H9 (cell line): Measurements from ENCODE around the gene ZMIZ2. TPM values are rescaled to one million over a fixed set of nuclear protein-coding genes. Genes with fewer than 3 reads are reported as not detected.
A peak's percentile ranks its signal among the peaks of the same experiment; 100 is the strongest.
"Not testable (repeated sequence)": the region's sequence is repeated elsewhere in the genome, so short reads cannot be mapped to it uniquely, and the experiment has no call there.

Experiments
- DNase-seq: peaks from one replicate; pipeline ENCODE4 v3.0.0-alpha.2; 2017
- H2AFZ ChIP-seq: one replicate; pipeline ENCODE4 v1.6.1; 2013; ENCODE audit warnings: mild to moderate bottlenecking, low read length, control low read depth, moderate library complexity
- H2AK5ac ChIP-seq: 2 replicates; pipeline ENCODE4 v1.6.1; 2013; ENCODE audit warnings: low read length, control low read depth, mixed read lengths; ENCODE audit not compliant: insufficient read length
- H2BK120ac ChIP-seq: one replicate; pipeline ENCODE4 v1.6.1; 2013; ENCODE audit warnings: low read depth, mild to moderate bottlenecking, low read length, control low read depth, inconsistent platforms; ENCODE audit not compliant: poor library complexity, severe bottlenecking
- H2BK12ac ChIP-seq: 2 replicates; pipeline ENCODE4 v1.6.1; 2013; ENCODE audit warnings: low read length, control low read depth, mixed read lengths, low read depth; ENCODE audit not compliant: insufficient read length
- H2BK15ac ChIP-seq: 2 replicates; pipeline ENCODE4 v1.6.1; 2013; ENCODE audit warnings: low read depth, low read length, control low read depth
- H2BK20ac ChIP-seq: one replicate; pipeline ENCODE4 v1.6.1; 2013; ENCODE audit warnings: low read depth, mild to moderate bottlenecking, low read length, control low read depth, inconsistent platforms; ENCODE audit not compliant: poor library complexity, severe bottlenecking
- H2BK5ac ChIP-seq: 2 replicates; pipeline ENCODE4 v1.6.1; 2013; ENCODE audit warnings: low read length, control low read depth, mixed read lengths; ENCODE audit not compliant: insufficient read length
- H3K14ac ChIP-seq: 2 replicates; pipeline ENCODE4 v1.6.1; 2013; ENCODE audit warnings: low read length, control low read depth; ENCODE audit not compliant: insufficient read depth
- H3K18ac ChIP-seq: 2 replicates; pipeline ENCODE4 v1.6.1; 2013; ENCODE audit warnings: low read depth, mild to moderate bottlenecking, mixed read lengths, low read length, control low read depth; ENCODE audit not compliant: insufficient read length
- H3K23ac ChIP-seq: 2 replicates; pipeline ENCODE4 v1.6.1; 2013; ENCODE audit warnings: low read length, control low read depth, mixed read lengths, low read depth; ENCODE audit not compliant: insufficient read length
- H3K23me2 ChIP-seq: 2 replicates; pipeline ENCODE4 v1.6.1; 2013; ENCODE audit warnings: low read depth, mild to moderate bottlenecking, mixed read lengths, low read length, control low read depth; ENCODE audit not compliant: insufficient read length, poor library complexity, severe bottlenecking
- H3K27ac ChIP-seq: 2 replicates; pipeline ENCODE4 v1.5.1; 2013; ENCODE audit warnings: low read length, control low read depth, mixed read lengths, low read depth; ENCODE audit not compliant: insufficient read length
- H3K27me3 ChIP-seq: 2 replicates; pipeline ENCODE4 v1.6.1; 2013; ENCODE audit warnings: low read length, control low read depth, inconsistent platforms; ENCODE audit not compliant: insufficient read depth
- H3K4ac ChIP-seq: 2 replicates; pipeline ENCODE4 v1.6.1; 2013; ENCODE audit warnings: low read depth, mild to moderate bottlenecking, control low read depth, inconsistent platforms, low read length, moderate library complexity
- H3K4me1 ChIP-seq: 2 replicates; pipeline ENCODE4 v1.6.1; 2013; ENCODE audit warnings: low read length, control low read depth, inconsistent platforms; ENCODE audit not compliant: insufficient read depth
- H3K4me2 ChIP-seq: 2 replicates; pipeline ENCODE4 v1.6.1; 2013; ENCODE audit warnings: low read length, control low read depth, mixed read lengths; ENCODE audit not compliant: insufficient read length, insufficient read depth
- H3K56ac ChIP-seq: 2 replicates; pipeline ENCODE4 v1.6.1; 2013; ENCODE audit warnings: low read depth, mild to moderate bottlenecking, mixed read lengths, low read length, control low read depth; ENCODE audit not compliant: insufficient read length
- H3K79me1 ChIP-seq: 2 replicates; pipeline ENCODE4 v1.6.1; 2013; ENCODE audit warnings: low read depth, mild to moderate bottlenecking, moderate library complexity, low read length, control low read depth, inconsistent platforms; ENCODE audit not compliant: insufficient read depth, poor library complexity, severe bottlenecking
- H3K79me2 ChIP-seq: 2 replicates; pipeline ENCODE4 v1.6.1; 2013; ENCODE audit warnings: low read length, control low read depth, inconsistent platforms; ENCODE audit not compliant: insufficient read depth
- H3K9ac ChIP-seq: 2 replicates; pipeline ENCODE4 v1.6.1; 2013; ENCODE audit warnings: low read length, control low read depth, mixed read lengths; ENCODE audit not compliant: insufficient read length; ENCODE audit errors: extremely low read depth
- H3K9me3 ChIP-seq: one replicate; pipeline ENCODE4 v1.6.1; 2013; ENCODE audit warnings: low read depth, low read length, inconsistent platforms; ENCODE audit not compliant: control insufficient read depth
- H3T11ph ChIP-seq: one replicate; pipeline ENCODE4 v1.6.1; 2013; ENCODE audit warnings: mild to moderate bottlenecking, low read length, control low read depth, inconsistent platforms
- H4K20me1 ChIP-seq: one replicate; pipeline ENCODE4 v1.6.1; 2013; ENCODE audit not compliant: control insufficient read depth, insufficient read length, insufficient read depth
- H4K5ac ChIP-seq: 2 replicates; pipeline ENCODE4 v1.6.1; 2013; ENCODE audit warnings: low read depth, mild to moderate bottlenecking, mixed read lengths, low read length, control low read depth; ENCODE audit not compliant: insufficient read length
- H4K8ac ChIP-seq: replicated peaks from 2 replicates; pipeline ENCODE4 v1.6.1; 2013; ENCODE audit warnings: low read length, control low read depth, mixed read lengths, low read depth; ENCODE audit not compliant: insufficient read length
- H4K91ac ChIP-seq: 2 replicates; pipeline ENCODE4 v1.6.1; 2013; ENCODE audit warnings: low read depth, mild to moderate bottlenecking, moderate library complexity, mixed read lengths, low read length, control low read depth; ENCODE audit not compliant: insufficient read length
- H3K27ac Mint-ChIP-seq, 3 experiments: 2 replicates in 2 of 3; 3 replicates in 1 of 3; pipeline ENCODE4 v1.8.0; 2020 to 2021; ENCODE audit warnings: mixed read lengths in 3 of 3, mild to moderate bottlenecking in 1 of 3, moderate library complexity in 1 of 3
- H3K27me3 Mint-ChIP-seq: 2 replicates; pipeline ENCODE4 v1.8.0; 2021; ENCODE audit warnings: low read depth, mild to moderate bottlenecking, moderate library complexity, mixed read lengths
- H3K36me3 Mint-ChIP-seq, 3 experiments: 2 replicates in 2 of 3; 3 replicates in 1 of 3; pipeline ENCODE4 v1.8.0; 2020 to 2021; ENCODE audit warnings: low read depth in 3 of 3, mixed read lengths in 3 of 3; ENCODE audit not compliant: insufficient read depth in 1 of 3
- H3K4me1 Mint-ChIP-seq, 2 experiments: 2 replicates each; pipeline ENCODE4 v1.8.0; 2020; ENCODE audit warnings: mixed read lengths in 2 of 2
- H3K4me3 Mint-ChIP-seq, 2 experiments: 2 replicates in 1 of 2; 3 replicates in 1 of 2; pipeline ENCODE4 v1.8.0; 2020 to 2021; ENCODE audit warnings: mild to moderate bottlenecking in 2 of 2, mixed read lengths in 2 of 2, moderate library complexity in 1 of 2
- H3K9me3 Mint-ChIP-seq, 2 experiments: 2 replicates in 1 of 2; 3 replicates in 1 of 2; pipeline ENCODE4 v1.8.0; 2020; ENCODE audit warnings: mild to moderate bottlenecking in 2 of 2, mixed read lengths in 2 of 2, moderate library complexity in 1 of 2
- CTCF ChIP-seq: fragments of 200-600 bp; sonication (generic); conservative IDR thresholded peaks from 3 replicates; pipeline ENCODE4 v1.8.0; 2021; ENCODE audit warnings: antibody characterized with exemption, mild to moderate bottlenecking
- WGBS: extraction: QIAGEN DNeasy Blood & Tissue Kit; methylation state at CpG from one replicate; pipeline ENCODE4 v1.1.7; 2013; ENCODE audit warnings: missing lambda C conversion rate, low lambda C conversion rate, mixed read lengths; ENCODE audit not compliant: insufficient read length; ENCODE audit errors: extremely low coverage; 5-methylcytosine and 5-hydroxymethylcytosine counted together
- long read RNA-seq: library from polyadenylated mRNA; unstranded; transcript quantifications from one replicate; pipeline ENCODE4 v2.0.0, GENCODE V29; 2020
- total RNA-seq: library from RNA; stranded (reverse); gene quantifications from 2 replicates; pipeline ENCODE4 v1.2.1, GENCODE V29; 2021

ZMIZ2 gene
- total RNA-seq: 71.8 and 72.9 TPM in 2 replicates
- long read RNA-seq, partial matches to known transcripts: 14 of 32 reads
- long read RNA-seq, other reads (novel, unspliced or antisense): 18 of 32 reads

GRCh38 chr7:44748045-44748947, at the start of gene ZMIZ2:
TSS of gene ZMIZ2 (plus strand) at chr7:44748847. CDS start at chr7:44756250, 7,403 bp downstream.
- Histone ChIP-seq H3K18ac (peak within 1 kb of the TSS; percentile 85), H4K5ac (no peak within 1 kb of the TSS), H2BK15ac (no peak within 1 kb of the TSS), H4K91ac (peak within 1 kb of the TSS; percentile 42), H3K4me1 (peaks cover 4% of the 10 kb centered on the region; the same call in 1 of the 2 replicates), H3K9me3 (no peaks in the 10 kb centered on the region), H3K4ac (no peak within 1 kb of the TSS), H2BK120ac (no peak within 1 kb of the TSS), H3K56ac (no peak within 1 kb of the TSS), H4K8ac (no peak within 1 kb of the TSS), H2AK5ac (no peak within 1 kb of the TSS), H2BK20ac (no peak within 1 kb of the TSS), H3K79me1 (peaks cover 6% of the 10 kb centered on the region), H3K27me3 (no peaks in the 10 kb centered on the region), H3K79me2 (peaks cover 2% of the 10 kb centered on the region; the same call in 1 of the 2 replicates), H3T11ph (no peak within 1 kb of the TSS), H3K23ac (peak within 1 kb of the TSS; percentile 57), H2BK12ac (no peak within 1 kb of the TSS), H2BK5ac (no peak within 1 kb of the TSS), H3K4me2 (peak within 1 kb of the TSS; percentile 73), H3K9ac (peak within 1 kb of the TSS; percentile 87), H3K14ac (peak within 1 kb of the TSS; percentile 93), H3K27ac (no peak within 1 kb of the TSS), H3K23me2 (peaks cover 8% of the 10 kb centered on the region), H2AFZ (peak within 1 kb of the TSS; percentile 90), H4K20me1 (no peaks in the 10 kb centered on the region)
- Mint-ChIP-seq H3K9me3 (no peaks in the 10 kb centered on the region), H3K4me3 (peak within 1 kb of the TSS; percentile 74 to 88), H3K27ac (peak within 1 kb of the TSS; percentile 43 to 81 (median 68); a peak in 4 of 7 replicates), H3K4me1 (peaks cover 22 to 23% of the 10 kb centered on the region in 2 experiments), H3K36me3 (peaks cover 12 to 19% (median 15%) of the 10 kb centered on the region in 3 experiments; a peak in 6 of 7 replicates), H3K27me3 (no peaks in the 10 kb centered on the region; the same call in 1 of the 2 replicates)
- DNase-seq: peak; percentile 91
- TF ChIP-seq CTCF: no peak
- WGBS: no CpG with 5 or more reads among the region's 92 CpGs

GRCh38 chr7:44699598-44699997, 49.0 kb upstream of the ZMIZ2 start:
- H3K23ac ChIP-seq, H3K9me3 ChIP-seq, H3K4me1 Mint-ChIP-seq, H4K8ac ChIP-seq, H3K79me1 ChIP-seq, H3K27me3 Mint-ChIP-seq, H4K91ac ChIP-seq, H3K4me1 ChIP-seq, DNase-seq, H2BK20ac ChIP-seq, H3K14ac ChIP-seq, H3K4ac ChIP-seq, H4K20me1 ChIP-seq, H3K4me2 ChIP-seq, H3K56ac ChIP-seq, H2AK5ac ChIP-seq, H2BK12ac ChIP-seq, H3K79me2 ChIP-seq, H2AFZ ChIP-seq, H3K4me3 Mint-ChIP-seq, H2BK120ac ChIP-seq, H2BK5ac ChIP-seq, H3K23me2 ChIP-seq, H3K18ac ChIP-seq, H3K9me3 Mint-ChIP-seq, H3K27me3 ChIP-seq, H2BK15ac ChIP-seq, H3T11ph ChIP-seq, H3K9ac ChIP-seq, H3K27ac ChIP-seq, H4K5ac ChIP-seq: not testable (repeated sequence)
- no CpG with 5 or more reads among the region's 2 CpGs for WGBS
- Mint-ChIP-seq H3K36me3 (peaks cover 57 to 72% (median 70%) of the 10 kb centered on the region in 3 experiments), H3K27ac (peak overlapping the region in 2 of 3 experiments; percentile 35 to 39; a peak in 2 of 7 replicates)
